Ishikawa (cell line): ENCODE results near the gene C6orf141.

Experiments
- EGR1 ChIP-seq: IDR thresholded peaks from 2 replicates; pipeline ENCODE4 v1.6.1; 2012
- EP300 ChIP-seq: IDR thresholded peaks from 2 replicates; pipeline ENCODE4 v1.6.1; 2012; ENCODE audit warnings: borderline replicate concordance
- NFIC ChIP-seq: IDR thresholded peaks from 2 replicates; pipeline ENCODE4 v1.6.1; 2012
- RAD21 ChIP-seq: IDR thresholded peaks from 2 replicates; pipeline ENCODE4 v1.6.1; 2012; ENCODE audit warnings: low read depth
- TF ChIP-seq, protein P1 (sequence below): IDR thresholded peaks from 2 replicates; pipeline ENCODE4 v1.6.1; 2012

- TF ChIP-seq, protein P1, sequence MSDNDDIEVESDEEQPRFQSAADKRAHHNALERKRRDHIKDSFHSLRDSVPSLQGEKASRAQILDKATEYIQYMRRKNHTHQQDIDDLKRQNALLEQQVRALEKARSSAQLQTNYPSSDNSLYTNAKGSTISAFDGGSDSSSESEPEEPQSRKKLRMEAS = no peak
- TF ChIP-seq RAD21 (no peak), NFIC (no peak), EP300 (no peak), EGR1 (no peak)
These were observed 15.4 kb downstream of the C6orf141 start for GRCh38 chr6:49565855-49566254.
